Measurements from ENCODE around the gene VAX1. TPM values are rescaled to one million over a fixed set of nuclear protein-coding genes. Genes with fewer than 3 reads are reported as not detected.

Gene VAX1
- total RNA-seq, 1 experiment from 2014 or later: 74.4 TPM

- Histone ChIP-seq H3K36me3 (ENCODE audit: insufficient read depth, low read length, poor library complexity, severe bottlenecking) (no peaks in the 10 kb centered on the region), H3K27me3 (replicated peaks; ENCODE audit: insufficient read depth, low read depth, low read length, poor library complexity) (no peaks in the 10 kb centered on the region), H3K4me1 (ENCODE audit: insufficient read depth, low read length, poor library complexity, severe bottlenecking) (peaks cover 46% of the 10 kb centered on the region), H3K27ac (ENCODE audit: low read depth, low read length, poor library complexity, severe bottlenecking) (peak overlapping the region; percentile 73), H3K9me3 (ENCODE audit: low read depth, low read length, poor library complexity, severe bottlenecking) (no peaks in the 10 kb centered on the region), H3K4me3 (ENCODE audit: low read depth, low read length, poor library complexity, severe bottlenecking) (peak overlapping the region; percentile 55)
- BruUV-seq (replicated peaks): TSS peak; percentile 34
- intact Hi-C loops (cut with micrococcal nuclease; ENCODE audit: unreplicated experiment): loop anchor here (2.0 to 5.0 kb wide), 2 partner anchors 96 to 274 kb away; no protein-coding TSS in a partner anchor
- TF ChIP-seq CTCF (conservative IDR thresholded peaks at IDR 0.05; ENCODE audit: low read depth, low read length) (no peak), EZH2 (IDR thresholded peaks at IDR 0.05; ENCODE audit: borderline replicate concordance, low read depth, low read length, poor library complexity, severe bottlenecking) (no peak)
- ChIA-PET POLR2A (ENCODE audit: low non-redundant PET) (interaction anchor here (0.6 to 0.7 kb wide), 2 partner anchors 76 to 95 kb away, joined by 5 to 7 read pairs; no protein-coding TSS in a partner anchor), CTCF (interaction anchor here (0.5 to 3.3 kb wide), 9 partner anchors 8 to 484 kb away, joined by 3 to 28 read pairs (median 8); no protein-coding TSS in a partner anchor)
- DNase-seq (ENCODE audit: low spot score): peak; percentile 33
These were observed 28.6 kb upstream of the VAX1 start for GRCh38 chr10:117166418-117167345.

- no TSS peak for BruUV-seq (replicated peaks)
- CTCF ChIA-PET: interaction anchor here (0.9 to 3.3 kb wide), 7 partner anchors 9 to 369 kb away, joined by 3 to 28 read pairs (median 13); no protein-coding TSS in a partner anchor
- POLR2A ChIA-PET (ENCODE audit: low non-redundant PET): no interaction called here
- DNase-seq (ENCODE audit: low spot score): peak; percentile 94
- Histone ChIP-seq H3K27me3 (replicated peaks; ENCODE audit: insufficient read depth, low read depth, low read length, poor library complexity) (no peaks in the 10 kb centered on the region), H3K4me3 (ENCODE audit: low read depth, low read length, poor library complexity, severe bottlenecking) (peak overlapping the region; percentile 55), H3K36me3 (ENCODE audit: insufficient read depth, low read length, poor library complexity, severe bottlenecking) (no peaks in the 10 kb centered on the region), H3K4me1 (ENCODE audit: insufficient read depth, low read length, poor library complexity, severe bottlenecking) (peaks cover 49% of the 10 kb centered on the region), H3K9me3 (ENCODE audit: low read depth, low read length, poor library complexity, severe bottlenecking) (no peaks in the 10 kb centered on the region), H3K27ac (ENCODE audit: low read depth, low read length, poor library complexity, severe bottlenecking) (peak overlapping the region; percentile 73)
- intact Hi-C loops (cut with micrococcal nuclease; ENCODE audit: unreplicated experiment): loop anchor here (2.0 to 5.0 kb wide), 3 partner anchors 75 to 273 kb away; no protein-coding TSS in a partner anchor
- peak; percentile 89 for TF ChIP-seq CTCF (conservative IDR thresholded peaks at IDR 0.05; ENCODE audit: low read depth, low read length)
- no peak for TF ChIP-seq EZH2 (IDR thresholded peaks at IDR 0.05; ENCODE audit: borderline replicate concordance, low read depth, low read length, poor library complexity, severe bottlenecking)
These were observed 27.7 kb upstream of the VAX1 start for GRCh38 chr10:117165538-117166417.

Data from A673 (cell line).